GM19025 (cell line): ENCODE measurements around the gene SLC2A2.
A peak's percentile ranks its signal among the peaks of the same experiment; 100 is the strongest.
"Not testable (repeated sequence)": the region's sequence is repeated elsewhere in the genome, so short reads cannot be mapped to it uniquely, and the experiment has no call there.

Source experiments
- ATAC-seq: cut with Tn5 transposase; IDR thresholded peaks from one replicate; pipeline ENCODE4 v1.9.1; 2021; ENCODE audit warnings: mild to moderate bottlenecking, low read depth, moderate library complexity; ENCODE audit not compliant: unreplicated experiment

The SLC2A2 gene

GRCh38 chr3:170989100-170989648 lies 37.3 kb downstream of the SLC2A2 start:
- no peak for ATAC-seq

GRCh38 chr3:170988378-170988777 lies 38.1 kb downstream of the SLC2A2 start:
- ATAC-seq, result no peak

- ATAC-seq, result no peak
Observed at GRCh38 chr3:170985304-170985703, 41.2 kb downstream of the SLC2A2 start.

GRCh38 chr3:170982733-170983132 lies 43.8 kb downstream of the SLC2A2 start:
- ATAC-seq, result peak; percentile 89

- no peak for ATAC-seq
Observed at GRCh38 chr3:170980399-170980798, 46.1 kb downstream of the SLC2A2 start.

GRCh38 chr3:170977949-170978745 lies 48.4 kb downstream of the SLC2A2 start:
- peak; percentile 38 for ATAC-seq

- no peak for ATAC-seq
Observed at GRCh38 chr3:170976190-170976519, 50.4 kb downstream of the SLC2A2 start.

- ATAC-seq, result no peak
Observed at GRCh38 chr3:170975283-170976189, 51.0 kb downstream of the SLC2A2 start.

GRCh38 chr3:170974872-170975271 lies 51.6 kb downstream of the SLC2A2 start:
- ATAC-seq, result no peak

GRCh38 chr3:170972917-170973316 lies 53.6 kb downstream of the SLC2A2 start:
- not testable (repeated sequence) for ATAC-seq

- ATAC-seq, result no peak
Observed at GRCh38 chr3:170967126-170967525, 59.4 kb downstream of the SLC2A2 start.

GRCh38 chr3:170966495-170966894 lies 60.0 kb downstream of the SLC2A2 start:
- no peak for ATAC-seq

- ATAC-seq, result no peak
Observed at GRCh38 chr3:170962411-170962810, 64.1 kb downstream of the SLC2A2 start.

- no peak for ATAC-seq
Observed at GRCh38 chr3:170961616-170962400, 64.7 kb downstream of the SLC2A2 start.

- no peak for ATAC-seq
Observed at GRCh38 chr3:170959457-170959856, 67.1 kb downstream of the SLC2A2 start.

- ATAC-seq, result no peak
Observed at GRCh38 chr3:170956647-170957046, 69.9 kb downstream of the SLC2A2 start.

- ATAC-seq, result no peak
Observed at GRCh38 chr3:170953736-170954135, 72.8 kb downstream of the SLC2A2 start.

GRCh38 chr3:170953229-170953628 lies 73.3 kb downstream of the SLC2A2 start:
- ATAC-seq, result no peak

- ATAC-seq, result no peak
Observed at GRCh38 chr3:170949211-170949610, 77.3 kb downstream of the SLC2A2 start.

- ATAC-seq, result no peak
Observed at GRCh38 chr3:170947018-170947769, 79.3 kb downstream of the SLC2A2 start.
